ENCODE results near the gene SKIL. TPM values are rescaled to one million over a fixed set of nuclear protein-coding genes. Genes with fewer than 3 reads are reported as not detected.

SKIL gene
- total RNA-seq, 2 experiments from 2014 or later = 16.3 to 17.5 TPM

DNA sequence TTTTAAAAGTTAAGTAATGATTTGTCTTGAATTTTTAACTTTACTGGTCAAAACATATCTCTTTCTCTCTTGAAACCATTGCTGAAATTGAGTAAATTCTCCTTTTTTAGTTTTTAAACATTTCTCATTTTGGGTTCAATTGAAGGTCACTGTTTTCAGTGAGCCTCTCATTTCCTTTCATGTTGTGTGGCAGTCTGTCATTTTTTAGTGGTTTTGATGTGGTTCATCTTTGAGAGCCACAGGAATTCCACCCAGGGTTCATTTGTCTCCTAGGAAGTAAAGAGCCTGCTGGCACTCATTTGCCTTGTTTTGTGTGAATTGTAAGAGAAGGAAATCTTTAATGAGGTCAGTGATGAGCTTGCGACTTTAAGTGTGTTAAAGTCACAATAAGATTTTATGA is 71.5 kb downstream of the SKIL start:
- no peak for DNase-seq
- CTCF ChIA-PET = no interaction called here
- no peaks in the 10 kb centered on the region for H3K9me3 Mint-ChIP-seq
- H3K27ac Mint-ChIP-seq = no peak overlapping the region
- H3K4me3 Mint-ChIP-seq = no peak overlapping the region
- H3K36me3 Mint-ChIP-seq (ENCODE audit: low read depth) = no peaks in the 10 kb centered on the region
- peaks cover 18% of the 10 kb centered on the region for H3K4me1 Mint-ChIP-seq (ENCODE audit: low read depth)
- peaks cover 2% of the 10 kb centered on the region for H3K27me3 Mint-ChIP-seq (ENCODE audit: low read depth)
- intact Hi-C loops (cut with micrococcal nuclease) = loop anchor here (2.0 kb wide), 1 partner anchor 144 kb away; no protein-coding TSS in a partner anchor

DNA sequence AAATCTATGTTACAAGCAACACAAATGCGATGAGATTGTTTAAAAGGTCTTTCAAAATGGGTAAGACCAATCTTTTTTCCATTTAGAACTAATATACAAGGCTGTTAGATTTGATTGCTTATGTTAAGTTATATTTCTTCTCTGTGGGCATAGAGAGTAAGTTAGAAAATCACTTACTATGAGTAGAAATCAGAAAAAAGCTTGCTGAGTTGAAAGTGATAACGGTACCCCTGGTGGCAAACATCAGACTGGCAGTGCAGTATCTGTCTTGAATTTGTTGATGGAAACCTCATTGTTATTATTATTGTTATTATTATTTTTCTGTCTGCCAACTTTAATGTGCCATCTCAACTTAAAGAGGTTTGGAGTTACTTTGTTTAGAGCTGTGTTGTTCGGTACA is 73.5 kb downstream of the SKIL start:
- no peak for DNase-seq
- CTCF ChIA-PET = interaction anchor here (0.6 to 1.7 kb wide), 3 partner anchors 9 to 381 kb away, joined by 3 to 18 read pairs (median 5); no protein-coding TSS in a partner anchor
- Mint-ChIP-seq H3K4me3 (no peak overlapping the region), H3K4me1 (ENCODE audit: low read depth) (peaks cover 18% of the 10 kb centered on the region), H3K9me3 (no peaks in the 10 kb centered on the region), H3K27ac (no peak overlapping the region), H3K27me3 (ENCODE audit: low read depth) (peaks cover 2% of the 10 kb centered on the region), H3K36me3 (ENCODE audit: low read depth) (no peaks in the 10 kb centered on the region)
- intact Hi-C loops (cut with micrococcal nuclease) = no loop called here

DNA sequence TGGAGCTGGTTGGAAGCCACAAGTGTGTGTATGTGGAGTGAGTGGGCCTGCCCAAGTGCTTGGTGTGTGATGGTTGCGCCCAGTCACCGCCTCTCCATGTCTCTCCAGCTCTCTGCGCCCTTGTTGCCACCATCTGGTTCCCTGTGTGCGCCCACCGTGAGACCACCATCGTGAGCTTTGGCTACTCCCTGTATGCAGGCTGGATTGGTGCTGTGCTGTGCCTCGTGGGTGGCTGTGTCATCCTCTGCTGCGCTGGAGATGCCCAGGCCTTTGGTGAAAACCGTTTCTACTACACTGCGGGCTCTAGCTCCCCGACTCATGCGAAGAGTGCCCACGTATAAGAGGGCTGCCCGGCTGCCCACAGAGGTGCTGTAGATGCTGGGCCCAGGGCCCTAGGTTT is 74.9 kb downstream of the SKIL start:
- no peaks in the 10 kb centered on the region for H3K36me3 Mint-ChIP-seq (ENCODE audit: low read depth)
- DNase-seq = no peak
- intact Hi-C loops (cut with micrococcal nuclease) = no loop called here
- CTCF ChIA-PET = interaction anchor here (0.6 to 1.0 kb wide), 4 partner anchors 15 to 85 kb away, joined by 3 read pairs; no protein-coding TSS in a partner anchor
- H3K27me3 Mint-ChIP-seq (ENCODE audit: low read depth) = peaks cover 2% of the 10 kb centered on the region
- H3K4me1 Mint-ChIP-seq (ENCODE audit: low read depth) = peaks cover 18% of the 10 kb centered on the region
- no peak overlapping the region for H3K27ac Mint-ChIP-seq
- no peaks in the 10 kb centered on the region for H3K9me3 Mint-ChIP-seq
- no peak overlapping the region for H3K4me3 Mint-ChIP-seq

DNA sequence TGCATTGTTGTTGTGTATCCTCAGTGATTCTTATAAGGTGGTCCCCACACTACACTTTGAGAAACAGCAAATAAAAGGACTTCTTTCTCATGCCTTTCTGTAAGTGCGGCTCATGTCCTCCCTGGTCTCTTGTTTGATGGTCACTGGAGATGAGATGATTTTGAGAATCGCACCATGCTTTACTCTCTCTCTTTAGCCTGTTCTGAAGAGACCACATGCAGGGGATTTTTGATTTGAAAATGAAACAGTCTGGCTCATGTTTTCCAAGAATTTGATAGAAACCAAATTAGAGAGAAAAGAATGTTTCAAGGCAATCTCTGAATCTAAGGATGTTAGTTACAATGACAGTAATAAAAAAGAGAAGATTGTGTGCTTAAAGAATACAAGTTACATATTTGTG is 79.2 kb downstream of the SKIL start:
- Mint-ChIP-seq H3K4me3 (no peak overlapping the region), H3K27ac (no peak overlapping the region), H3K4me1 (ENCODE audit: low read depth) (no peaks in the 10 kb centered on the region), H3K9me3 (no peaks in the 10 kb centered on the region), H3K27me3 (ENCODE audit: low read depth) (peaks cover 3% of the 10 kb centered on the region), H3K36me3 (ENCODE audit: low read depth) (no peaks in the 10 kb centered on the region)
- CTCF ChIA-PET = no interaction called here
- intact Hi-C loops (cut with micrococcal nuclease) = no loop called here
- DNase-seq = no peak

DNA sequence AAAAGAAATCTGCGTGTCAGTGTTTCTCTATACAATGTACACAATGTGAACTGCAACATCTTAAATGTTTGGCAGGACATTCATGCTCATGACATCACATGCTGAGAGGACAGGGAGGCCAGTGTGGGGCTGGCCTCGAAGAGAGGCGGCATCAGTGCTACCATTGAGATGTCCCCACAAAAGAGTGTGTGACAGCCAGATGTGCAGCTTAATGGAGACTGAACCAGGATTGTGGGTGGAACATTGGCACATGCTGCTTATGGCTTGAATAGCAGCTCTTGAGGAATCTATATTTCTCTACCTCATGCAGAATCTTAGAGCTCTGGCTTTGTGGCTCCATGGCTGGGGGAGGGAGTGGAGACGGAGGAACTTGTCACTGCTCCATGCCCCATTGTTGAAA is 79.7 kb downstream of the SKIL start:
- H3K4me1 Mint-ChIP-seq (ENCODE audit: low read depth) = no peaks in the 10 kb centered on the region
- no peaks in the 10 kb centered on the region for H3K9me3 Mint-ChIP-seq
- H3K27me3 Mint-ChIP-seq (ENCODE audit: low read depth) = peaks cover 3% of the 10 kb centered on the region
- intact Hi-C loops (cut with micrococcal nuclease) = no loop called here
- H3K36me3 Mint-ChIP-seq (ENCODE audit: low read depth) = no peaks in the 10 kb centered on the region
- no peak for DNase-seq
- no peak overlapping the region for H3K4me3 Mint-ChIP-seq
- no peak overlapping the region for H3K27ac Mint-ChIP-seq
- CTCF ChIA-PET = interaction anchor here (1.5 kb wide), 1 partner anchor 79 kb away, joined by 3 read pairs; the partner anchor contains the start of gene SKIL

DNA sequence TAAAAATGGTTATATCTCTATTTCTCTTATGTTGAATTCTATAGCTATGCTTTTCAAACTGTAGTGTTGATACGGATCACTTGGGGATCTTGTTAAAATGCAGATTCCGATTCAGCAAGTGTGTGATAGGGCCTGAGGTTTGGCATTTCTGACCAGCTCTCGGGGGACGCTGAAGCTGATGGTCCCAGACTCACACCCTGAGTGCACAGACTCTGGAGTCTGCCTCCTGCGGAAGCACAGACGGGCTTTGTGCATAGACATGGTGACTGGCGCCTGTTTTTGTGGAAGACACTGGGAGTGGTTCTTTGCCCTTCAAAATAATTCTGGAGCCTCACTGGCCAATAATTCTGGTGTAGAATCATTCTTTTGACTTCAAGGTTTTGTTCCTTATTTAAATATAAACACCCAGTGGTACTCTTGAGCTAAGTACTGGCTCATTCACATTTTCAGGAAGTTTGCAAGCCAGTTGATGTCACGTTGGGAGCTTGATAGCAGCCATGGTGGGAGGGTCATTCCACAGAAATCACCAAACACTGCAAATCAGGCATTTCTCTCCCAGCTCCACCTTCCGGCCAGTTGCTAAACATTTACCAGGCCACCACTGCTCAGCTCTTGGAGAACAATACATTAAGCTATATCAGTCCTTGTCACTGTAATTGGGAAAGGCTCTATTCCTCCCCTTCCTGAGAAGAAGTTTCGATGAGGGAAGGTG is 80.3 kb downstream of the SKIL start:
- Mint-ChIP-seq H3K27ac (no peak overlapping the region), H3K36me3 (ENCODE audit: low read depth) (no peaks in the 10 kb centered on the region), H3K4me3 (no peak overlapping the region), H3K4me1 (ENCODE audit: low read depth) (no peaks in the 10 kb centered on the region), H3K27me3 (ENCODE audit: low read depth) (peaks cover 3% of the 10 kb centered on the region), H3K9me3 (no peaks in the 10 kb centered on the region)
- intact Hi-C loops (cut with micrococcal nuclease) = no loop called here
- no peak for DNase-seq
- CTCF ChIA-PET = interaction anchor here (1.5 kb wide), 1 partner anchor 80 kb away, joined by 3 read pairs; the partner anchor contains the start of gene SKIL

DNA sequence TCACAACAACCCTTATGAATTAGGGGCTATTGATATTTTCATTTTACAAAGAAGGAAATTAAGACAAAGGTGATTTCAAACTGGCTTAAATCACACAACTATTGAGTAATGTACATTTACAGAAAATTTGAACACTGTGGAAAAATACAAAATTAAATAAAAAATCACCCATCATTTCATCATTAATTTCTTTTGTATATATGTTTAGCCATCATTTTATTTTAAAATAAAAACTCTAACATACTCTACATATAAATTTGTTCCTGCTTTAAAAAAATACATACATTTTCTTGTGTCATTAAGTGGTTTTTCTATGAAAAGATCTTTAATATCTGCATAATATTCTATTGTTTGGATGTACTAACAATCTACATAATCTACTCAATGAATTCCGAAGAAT is 81.3 kb downstream of the SKIL start:
- no peak for DNase-seq
- Mint-ChIP-seq H3K27ac (no peak overlapping the region), H3K9me3 (no peaks in the 10 kb centered on the region), H3K36me3 (ENCODE audit: low read depth) (no peaks in the 10 kb centered on the region), H3K27me3 (ENCODE audit: low read depth) (peaks cover 3% of the 10 kb centered on the region), H3K4me3 (no peak overlapping the region), H3K4me1 (ENCODE audit: low read depth) (no peaks in the 10 kb centered on the region)
- intact Hi-C loops (cut with micrococcal nuclease) = no loop called here
- CTCF ChIA-PET = interaction anchor here (0.6 kb wide), 1 partner anchor 269 kb away, joined by 3 read pairs; no protein-coding TSS in a partner anchor

DNA sequence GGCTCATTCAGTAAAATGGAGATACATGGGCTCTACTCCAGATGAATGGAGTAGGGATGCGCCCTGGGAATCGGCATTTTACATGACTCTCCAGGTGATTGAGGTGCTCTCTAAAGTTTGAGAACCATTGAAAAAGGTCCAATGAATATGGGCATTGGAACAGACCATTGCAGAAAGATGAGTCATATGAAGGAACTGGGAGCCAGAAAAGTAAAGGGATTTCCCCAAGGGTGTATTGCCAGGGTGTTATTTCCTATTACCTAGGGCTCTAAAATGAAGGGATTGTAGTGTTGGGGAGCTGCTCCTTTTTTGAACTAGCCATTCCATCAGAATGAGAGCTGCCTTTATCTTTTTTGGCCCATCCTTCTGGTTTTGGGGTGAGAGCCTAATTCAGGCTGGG is 82.8 kb downstream of the SKIL start:
- peaks cover 3% of the 10 kb centered on the region for H3K27me3 Mint-ChIP-seq (ENCODE audit: low read depth)
- intact Hi-C loops (cut with micrococcal nuclease) = no loop called here
- H3K27ac Mint-ChIP-seq = no peak overlapping the region
- no peak for DNase-seq
- no peak overlapping the region for H3K4me3 Mint-ChIP-seq
- CTCF ChIA-PET = interaction anchor here (0.6 to 1.1 kb wide), 2 partner anchors 27 to 92 kb away, joined by 3 to 4 read pairs; no protein-coding TSS in a partner anchor
- H3K4me1 Mint-ChIP-seq (ENCODE audit: low read depth) = no peaks in the 10 kb centered on the region
- H3K9me3 Mint-ChIP-seq = no peaks in the 10 kb centered on the region
- no peaks in the 10 kb centered on the region for H3K36me3 Mint-ChIP-seq (ENCODE audit: low read depth)

DNA sequence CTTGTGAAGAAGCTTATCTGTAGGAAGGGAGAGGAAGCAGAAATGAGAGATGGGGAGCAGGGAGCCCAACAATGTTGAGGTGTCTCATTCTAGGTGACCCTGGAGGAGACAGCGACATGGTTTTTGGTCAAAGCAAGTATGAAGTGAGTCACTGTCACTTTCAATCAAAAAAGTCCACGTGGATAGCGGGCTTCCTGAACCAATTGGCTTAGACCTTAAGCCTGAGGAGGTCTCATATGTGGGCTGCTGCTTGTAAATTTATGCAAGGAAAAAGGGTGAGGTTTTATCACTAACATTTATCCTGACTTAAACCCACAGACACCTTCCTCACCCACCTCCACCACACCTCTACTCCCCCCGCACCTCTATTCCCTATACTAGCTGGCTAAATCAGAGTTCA is 83.9 kb downstream of the SKIL start:
- peaks cover 3% of the 10 kb centered on the region for H3K27me3 Mint-ChIP-seq (ENCODE audit: low read depth)
- no peaks in the 10 kb centered on the region for H3K36me3 Mint-ChIP-seq (ENCODE audit: low read depth)
- H3K9me3 Mint-ChIP-seq = no peaks in the 10 kb centered on the region
- CTCF ChIA-PET = interaction anchor here (1.1 kb wide), 1 partner anchor 28 kb away, joined by 4 read pairs; no protein-coding TSS in a partner anchor
- no peaks in the 10 kb centered on the region for H3K4me1 Mint-ChIP-seq (ENCODE audit: low read depth)
- intact Hi-C loops (cut with micrococcal nuclease) = no loop called here
- DNase-seq = no peak
- no peak overlapping the region for H3K27ac Mint-ChIP-seq
- no peak overlapping the region for H3K4me3 Mint-ChIP-seq

DNA sequence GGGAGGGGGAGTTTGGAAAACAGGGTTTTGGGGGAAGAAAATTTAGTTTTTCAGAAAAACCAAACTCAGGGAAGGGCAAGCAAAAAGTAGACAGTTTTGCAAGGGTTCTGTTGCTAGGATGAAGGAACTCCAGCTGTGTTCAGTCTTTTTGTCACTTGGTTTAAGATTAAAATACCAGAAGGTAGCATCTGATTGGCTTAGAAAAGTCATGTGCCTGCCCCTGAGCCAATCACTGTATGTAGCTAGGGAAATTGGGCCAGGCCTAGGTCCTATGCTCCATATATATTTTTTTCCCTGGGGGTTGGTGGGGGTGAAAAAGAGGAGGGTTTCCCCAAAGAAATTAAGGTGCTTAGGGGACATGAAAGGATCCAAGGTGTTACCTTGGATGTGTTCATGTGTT is 85.4 kb downstream of the SKIL start:
- no peak overlapping the region for H3K4me3 Mint-ChIP-seq
- peaks cover 3% of the 10 kb centered on the region for H3K27me3 Mint-ChIP-seq (ENCODE audit: low read depth)
- H3K9me3 Mint-ChIP-seq = no peaks in the 10 kb centered on the region
- intact Hi-C loops (cut with micrococcal nuclease) = no loop called here
- H3K4me1 Mint-ChIP-seq (ENCODE audit: low read depth) = no peaks in the 10 kb centered on the region
- no peak for DNase-seq
- H3K27ac Mint-ChIP-seq = no peak overlapping the region
- no peaks in the 10 kb centered on the region for H3K36me3 Mint-ChIP-seq (ENCODE audit: low read depth)
- CTCF ChIA-PET = interaction anchor here (0.7 kb wide), 1 partner anchor 819 kb away, joined by 3 read pairs; no protein-coding TSS in a partner anchor

DNA sequence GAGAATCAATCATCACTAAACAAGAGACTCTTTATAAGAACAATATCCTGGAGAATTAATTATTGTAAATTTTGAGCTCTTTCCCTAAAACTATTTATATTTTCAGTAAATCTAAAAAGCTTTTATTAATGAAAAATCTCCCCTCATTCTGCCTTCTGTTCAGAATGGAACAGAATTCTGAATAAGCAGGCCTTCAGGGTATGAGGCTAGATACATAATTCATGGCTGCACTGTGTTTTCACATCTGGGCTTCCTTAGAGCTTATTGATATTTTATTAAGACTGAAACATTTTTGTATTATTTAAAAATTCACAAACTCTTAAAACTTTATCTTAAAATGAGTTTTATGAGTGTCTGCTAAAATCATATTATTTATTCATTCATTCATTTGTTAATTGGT is 85.9 kb downstream of the SKIL start:
- CTCF ChIA-PET = no interaction called here
- Mint-ChIP-seq H3K27me3 (ENCODE audit: low read depth) (peaks cover 3% of the 10 kb centered on the region), H3K27ac (no peak overlapping the region), H3K36me3 (ENCODE audit: low read depth) (no peaks in the 10 kb centered on the region), H3K9me3 (no peaks in the 10 kb centered on the region), H3K4me1 (ENCODE audit: low read depth) (no peaks in the 10 kb centered on the region), H3K4me3 (no peak overlapping the region)
- intact Hi-C loops (cut with micrococcal nuclease) = no loop called here
- DNase-seq = no peak

Measured in activated naive CD4-positive, alpha-beta T cell treated with anti-CD3 and anti-CD28 coated beads for 36 hours (primary cell).